C4-2B (cell line): ENCODE results near the gene TMEM132D.

Experiments used
- CTCF ChIP-seq: fragments of 450-650 bp; conservative IDR thresholded peaks from 2 replicates; pipeline ENCODE4 v1.5.1; 2017; ENCODE audit warnings: mild to moderate bottlenecking
- ZFX ChIP-seq: fragments of 450-650 bp; IDR thresholded peaks from 2 replicates; pipeline ENCODE4 v1.6.1; 2017

- TF ChIP-seq CTCF, result no peak
- TF ChIP-seq ZFX, result no peak
Measured at GRCh38 chr12:129826273-129826672, 77.6 kb downstream of the TMEM132D start.
